Left cardiac atrium (tissue), 2 donors: ENCODE data around the gene GCLM. TPM values are rescaled to one million over a fixed set of nuclear protein-coding genes. Genes with fewer than 3 reads are reported as not detected.

Experiments used
- microRNA-seq, 2 donors: library from miRNA; unstranded; fragments of <30 nt; microRNA quantifications; one replicate each; pipeline ENCODE4 v1.2.0, GENCODE V29; 2020
- total RNA-seq, 2 donors: library from RNA; stranded (reverse); fragmentation: NEBNext Ultra II Directional; extraction: Animal tissue kit (Norgen Biotek cat#: 25700); gene quantifications; one replicate each; pipeline ENCODE4 v1.2.1, GENCODE V29; 2021
- donor health status: DM: no; HTN: yes; CAD: no; lungs with severe emphysema.
- donor health status: DM: yes; HTN: yes; CAD: no.

The GCLM gene
- total RNA-seq, 2 donors from 2014 or later = 10.1 to 10.8 TPM

Small RNAs within 50 kb of the gene (microRNA-seq; reads per million reads assigned to microRNA genes)
- gene MIR760 = 7.1 to 7.6 reads per million in 2 donors

Other genes starting within 250 kb of the GCLM start
- gene BCAR3, start 227.6 kb downstream of the GCLM start, total RNA-seq = 10 to 100 TPM; 12.4 to 17.5 TPM
- gene DNTTIP2, start 30.2 kb downstream of the GCLM start, total RNA-seq = 10 to 100 TPM; 34.4 to 46.9 TPM
- gene ABCA4, start 211.7 kb upstream of the GCLM start, total RNA-seq = under 1 TPM; 0.21 TPM